ENCODE data around the gene VSTM2L. TPM values are rescaled to one million over a fixed set of nuclear protein-coding genes. Genes with fewer than 3 reads are reported as not detected.

The VSTM2L gene
- total and polyA plus RNA-seq, 9 of the 15 experiments (the other 6 are each of a cell fraction or from before 2014, with no cell fraction given): not detected

- no peaks in the 10 kb centered on the region for H3K9me3 ChIP-seq (replicated peaks; ENCODE audit: control insufficient read depth, insufficient read depth, low read depth, low read length)
- TF ChIP-seq LEF1 (IDR thresholded peaks at IDR 0.05): no peak
- TF ChIP-seq ZNF24 (IDR thresholded peaks at IDR 0.05): no peak
- TF ChIP-seq ILK (tag; IDR thresholded peaks at IDR 0.05; ENCODE audit: borderline replicate concordance, low read depth): no peak
- TF ChIP-seq, protein P1, sequence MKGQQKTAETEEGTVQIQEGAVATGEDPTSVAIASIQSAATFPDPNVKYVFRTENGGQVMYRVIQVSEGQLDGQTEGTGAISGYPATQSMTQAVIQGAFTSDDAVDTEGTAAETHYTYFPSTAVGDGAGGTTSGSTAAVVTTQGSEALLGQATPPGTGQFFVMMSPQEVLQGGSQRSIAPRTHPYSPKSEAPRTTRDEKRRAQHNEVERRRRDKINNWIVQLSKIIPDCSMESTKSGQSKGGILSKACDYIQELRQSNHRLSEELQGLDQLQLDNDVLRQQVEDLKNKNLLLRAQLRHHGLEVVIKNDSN (CRISPR knock-in tag; IDR thresholded peaks at IDR 0.05): no peak
- no peak for TF ChIP-seq ZNF444 (CRISPR knock-in tag; IDR thresholded peaks at IDR 0.05)
- H2AFZ ChIP-seq (ENCODE audit: low read depth, low read length): no peak overlapping the region
- no peak overlapping the region for H3K9ac ChIP-seq (ENCODE audit: insufficient read depth in 1 of 2, low read depth in 2 of 2, low read length in 2 of 2)
- 0% methylated on average over 7 of the region's 7 CpGs for WGBS (ENCODE audit: insufficient coverage, low coverage, missing lambda C conversion rate)
- no TSS peak for BruUV-seq (replicated peaks)
- no peak overlapping the region for H3K27ac ChIP-seq (ENCODE audit: extremely low read depth, low read depth, low read length)
- FAIRE-seq (no peak), ATAC-seq (no peak), DNase-seq (ENCODE audit: extremely low read depth in 1 of 4, low spot score in 3 of 4) (no peak)
- H3K36me3 ChIP-seq (ENCODE audit: control insufficient read depth, insufficient read depth, low read length): no peaks in the 10 kb centered on the region
- no peak overlapping the region for H3K4me3 ChIP-seq
- H3K27me3 ChIP-seq (ENCODE audit: control insufficient read depth in 2 of 2, insufficient read depth in 2 of 2, low read length in 2 of 2): peaks cover 41 to 88% of the 10 kb centered on the region in 2 experiments
- POLR2A ChIA-PET: no interaction called here
- no peak overlapping the region for H3K4me2 ChIP-seq (ENCODE audit: insufficient read depth, low read length)
- peaks cover 3% of the 10 kb centered on the region for H3K9me1 ChIP-seq (ENCODE audit: control insufficient read depth, insufficient read depth, low read length)
- H3K79me2 ChIP-seq (ENCODE audit: control insufficient read depth, insufficient read depth, low read length): no peaks in the 10 kb centered on the region
- H3K4me1 ChIP-seq (replicated peaks in 1 of 2; ENCODE audit: control insufficient read depth in 2 of 2, insufficient read depth in 2 of 2, low read length in 2 of 2): peaks cover 0 to 12% of the 10 kb centered on the region in 2 experiments; a peak in 1 of 5 replicates
- CTCF ChIA-PET (ENCODE audit: low intra/inter-chr PET ratio): no interaction called here
- no peaks in the 10 kb centered on the region for H4K20me1 ChIP-seq (replicated peaks; ENCODE audit: control insufficient read depth, insufficient read depth, low read length)
- in situ Hi-C loops (cut with MboI): no loop called here
- intact Hi-C loops (cut with micrococcal nuclease): no loop called here
Observed at GRCh38 chr20:37935435-37935834, 32.5 kb downstream of the VSTM2L start.

DNA sequence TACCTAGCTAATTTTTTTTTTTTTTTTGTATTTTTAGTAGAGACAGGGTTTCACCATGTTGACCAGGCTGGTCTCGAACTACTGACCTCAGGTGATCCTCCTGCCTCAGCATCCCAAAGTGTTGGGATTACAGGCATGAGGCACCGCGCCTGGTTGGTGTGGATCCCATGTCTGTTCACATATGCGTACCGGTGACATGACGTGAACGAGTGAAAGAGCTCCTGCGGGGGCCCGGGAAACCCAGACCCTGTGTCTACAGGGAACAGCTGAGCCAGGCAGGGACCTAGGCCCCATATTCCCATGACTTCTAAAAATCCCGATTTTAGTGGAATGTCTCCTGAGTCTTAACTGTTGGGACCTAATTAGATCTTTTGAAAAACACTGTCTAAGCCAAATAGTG is 33.1 kb downstream of the VSTM2L start:
- WGBS (ENCODE audit: insufficient coverage, low coverage, missing lambda C conversion rate): 0% methylated on average over 8 of the region's 10 CpGs
- ChIA-PET POLR2A (interaction anchor here (0.6 kb wide), 1 partner anchor 11 kb away, joined by 3 read pairs; no protein-coding TSS in a partner anchor), CTCF (ENCODE audit: low intra/inter-chr PET ratio) (no interaction called here)
- DNase-seq (ENCODE audit: extremely low read depth in 1 of 4, low spot score in 3 of 4) (no peak), ATAC-seq (no peak), FAIRE-seq (no peak)
- H4K20me1 ChIP-seq (replicated peaks; ENCODE audit: control insufficient read depth, insufficient read depth, low read length): no peaks in the 10 kb centered on the region
- no peaks in the 10 kb centered on the region for H3K9me3 ChIP-seq (replicated peaks; ENCODE audit: control insufficient read depth, insufficient read depth, low read depth, low read length)
- no TSS peak for BruUV-seq (replicated peaks)
- H3K79me2 ChIP-seq (ENCODE audit: control insufficient read depth, insufficient read depth, low read length): no peaks in the 10 kb centered on the region
- H3K4me3 ChIP-seq: no peak overlapping the region
- no peak overlapping the region for H2AFZ ChIP-seq (ENCODE audit: low read depth, low read length)
- no peak overlapping the region for H3K4me2 ChIP-seq (ENCODE audit: insufficient read depth, low read length)
- no peaks in the 10 kb centered on the region for H3K36me3 ChIP-seq (ENCODE audit: control insufficient read depth, insufficient read depth, low read length)
- no peaks in the 10 kb centered on the region for H3K9me1 ChIP-seq (ENCODE audit: control insufficient read depth, insufficient read depth, low read length)
- intact Hi-C loops (cut with micrococcal nuclease): no loop called here
- peaks cover 35 to 82% of the 10 kb centered on the region in 2 experiments for H3K27me3 ChIP-seq (ENCODE audit: control insufficient read depth in 2 of 2, insufficient read depth in 2 of 2, low read length in 2 of 2)
- TF ChIP-seq ZNF197 (CRISPR knock-in tag; IDR thresholded peaks at IDR 0.05; ENCODE audit: low read depth): no peak
- no peak for TF ChIP-seq ZNF583 (CRISPR knock-in tag; IDR thresholded peaks at IDR 0.05)
- no peak for TF ChIP-seq SREBF2 (CRISPR knock-in tag; IDR thresholded peaks at IDR 0.05)
- no peak for TF ChIP-seq BRD9 (IDR thresholded peaks at IDR 0.05; ENCODE audit: low read depth, partially characterized antibody)
- no peak for TF ChIP-seq MIER1 (IDR thresholded peaks at IDR 0.05; ENCODE audit: low read depth)
- no peak overlapping the region for H3K27ac ChIP-seq (ENCODE audit: extremely low read depth, low read depth, low read length)
- H3K4me1 ChIP-seq (replicated peaks in 1 of 2; ENCODE audit: control insufficient read depth in 2 of 2, insufficient read depth in 2 of 2, low read length in 2 of 2): peaks cover 2 to 12% of the 10 kb centered on the region in 2 experiments; a peak in 3 of 5 replicates
- H3K9ac ChIP-seq (ENCODE audit: insufficient read depth in 1 of 2, low read depth in 2 of 2, low read length in 2 of 2): no peak overlapping the region
- in situ Hi-C loops (cut with MboI): no loop called here

All from K562 (cell line).